SK-N-SH (cell line): ENCODE data around the gene FKBP2.

ENCODE experiments used
- EZH2phosphoT487 ChIP-seq: fragments of 200-600 bp; sonication (generic); IDR thresholded peaks from 2 replicates; pipeline ENCODE4 v1.6.1; 2017; ENCODE audit warnings: low read depth, mixed run types, mild to moderate bottlenecking, antibody characterized with exemption, moderate library complexity, borderline replicate concordance
- FOXM1 ChIP-seq: IDR thresholded peaks from 2 replicates; pipeline ENCODE4 v1.4.0; 2012; ENCODE audit warnings: low read depth, mild to moderate bottlenecking

DNA sequence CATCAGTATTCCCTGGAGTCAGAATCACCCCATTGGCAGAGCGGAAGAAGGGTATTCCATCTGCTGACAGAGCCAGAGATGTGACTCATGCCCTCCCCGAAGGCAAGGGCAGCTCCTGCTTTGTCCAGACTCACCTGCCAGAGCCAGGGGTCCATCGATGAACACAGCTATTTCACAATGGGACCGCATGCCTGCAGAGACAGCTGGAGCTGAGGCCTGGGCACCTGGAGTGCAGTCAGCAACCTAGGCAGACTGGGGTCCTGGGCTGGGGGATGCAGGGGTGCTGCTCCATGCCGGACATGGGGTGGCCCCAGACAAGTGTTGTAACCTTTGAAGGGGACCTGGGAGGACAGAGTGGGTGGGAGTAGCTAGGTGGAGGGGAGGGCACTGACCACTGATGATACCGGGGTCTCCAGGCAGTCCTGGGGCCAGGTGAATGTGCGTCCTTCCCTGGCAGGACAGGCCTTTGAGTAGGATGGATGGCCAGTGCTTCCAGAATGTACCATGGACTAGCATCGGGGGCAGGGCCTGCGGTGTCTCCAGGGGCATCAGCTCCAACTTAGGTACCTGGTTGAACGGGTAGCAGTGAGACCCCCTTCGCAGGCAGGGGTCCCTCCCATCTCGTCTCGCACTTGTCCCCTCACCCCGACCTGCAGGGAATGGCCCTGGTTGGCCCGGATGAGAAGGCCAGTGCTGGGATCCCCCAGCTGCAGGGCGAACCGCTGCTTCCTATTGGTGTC is 16.6 kb upstream of the FKBP2 start:
- TF ChIP-seq EZH2phosphoT487 (no peak), FOXM1 (no peak)
